ENCODE results near the gene CDK5RAP1. TPM values are rescaled to one million over a fixed set of nuclear protein-coding genes. Genes with fewer than 3 reads are reported as not detected.

CDK5RAP1 gene
- total and polyA plus RNA-seq, 2 of the 4 experiments (the other 2 are of a cell fraction): 23.9 to 28.1 TPM

GRCh38 chr20:33318096-33318429, 83.3 kb downstream of the CDK5RAP1 start:
- Histone ChIP-seq H3K36me3 (ENCODE audit: control insufficient read depth, insufficient read depth, low read length) (no peaks in the 10 kb centered on the region), H2BK5ac (ENCODE audit: low read depth, low read length, poor library complexity, severe bottlenecking) (no peak overlapping the region), H3K4me1 (ENCODE audit: control insufficient read depth, insufficient read depth, low read length) (no peaks in the 10 kb centered on the region), H2AFZ (replicated peaks; ENCODE audit: low read length, poor library complexity) (no peak overlapping the region), H4K20me1 (ENCODE audit: insufficient read depth, low read length) (no peaks in the 10 kb centered on the region), H3K27ac (ENCODE audit: insufficient read depth, low read length) (no peak overlapping the region), H2BK120ac (ENCODE audit: low read depth, low read length) (no peak overlapping the region), H2AK5ac (ENCODE audit: low read depth, low read length) (no peak overlapping the region), H3K18ac (ENCODE audit: low read depth, low read length) (no peak overlapping the region), H3K14ac (replicated peaks; ENCODE audit: low read depth, low read length) (no peak overlapping the region), H3K23ac (ENCODE audit: low read depth, low read length) (no peak overlapping the region), H2BK20ac (ENCODE audit: low read depth, low read length) (no peak overlapping the region), H2BK15ac (ENCODE audit: low read depth, low read length) (no peak overlapping the region), H3K4ac (ENCODE audit: low read depth, low read length) (no peak overlapping the region), H3K27me3 (ENCODE audit: control insufficient read depth, insufficient read depth, low read length) (peaks cover 39% of the 10 kb centered on the region), H3K9ac (ENCODE audit: low read depth, low read length) (no peak overlapping the region), H3K4me3 (ENCODE audit: insufficient read depth, low read depth, low read length) (no peak overlapping the region), H4K5ac (ENCODE audit: low read depth, low read length) (no peak overlapping the region), H2AK9ac (replicated peaks; ENCODE audit: low read depth, low read length, poor library complexity) (no peak overlapping the region), H4K91ac (ENCODE audit: insufficient read depth, low read depth, low read length) (no peak overlapping the region), H3K4me2 (ENCODE audit: low read depth, low read length) (no peak overlapping the region), H3K9me1 (ENCODE audit: insufficient read depth, low read length) (no peaks in the 10 kb centered on the region), H4K8ac (ENCODE audit: low read depth in 2 of 2, low read length in 2 of 2) (no peak overlapping the region), H3K9me3 (ENCODE audit: control insufficient read depth, insufficient read depth, low read length) (no peaks in the 10 kb centered on the region), H3K56ac (ENCODE audit: extremely low read depth, insufficient read depth, low read length) (no peak overlapping the region), H3K79me1 (ENCODE audit: low read depth in 1 of 2, low read length in 2 of 2) (no peaks in the 10 kb centered on the region)
- dilution Hi-C loops (cut with HindIII; ENCODE audit: low sequenced_read_pairs, unreplicated experiment): no loop called here
- no peak for TF ChIP-seq MAZ (IDR thresholded peaks at IDR 0.05; ENCODE audit: borderline replicate concordance, low read depth, low read length)
- TF ChIP-seq RCOR1 (IDR thresholded peaks at IDR 0.05; ENCODE audit: insufficient replicate concordance, low read length): no peak
- no peak for TF ChIP-seq NFE2L2 (IDR thresholded peaks at IDR 0.05; ENCODE audit: low read depth, low read length)
- TF ChIP-seq USF2 (IDR thresholded peaks at IDR 0.05; ENCODE audit: low read depth, low read length): no peak
- no peak for TF ChIP-seq FOS (IDR thresholded peaks at IDR 0.05; ENCODE audit: low read depth, low read length)
- TF ChIP-seq POLR2A (IDR thresholded peaks at IDR 0.05; ENCODE audit: low read depth, low read length): no peak
- TF ChIP-seq BHLHE40 (IDR thresholded peaks at IDR 0.05; ENCODE audit: low read depth, low read length): no peak
- TF ChIP-seq, protein P1, sequence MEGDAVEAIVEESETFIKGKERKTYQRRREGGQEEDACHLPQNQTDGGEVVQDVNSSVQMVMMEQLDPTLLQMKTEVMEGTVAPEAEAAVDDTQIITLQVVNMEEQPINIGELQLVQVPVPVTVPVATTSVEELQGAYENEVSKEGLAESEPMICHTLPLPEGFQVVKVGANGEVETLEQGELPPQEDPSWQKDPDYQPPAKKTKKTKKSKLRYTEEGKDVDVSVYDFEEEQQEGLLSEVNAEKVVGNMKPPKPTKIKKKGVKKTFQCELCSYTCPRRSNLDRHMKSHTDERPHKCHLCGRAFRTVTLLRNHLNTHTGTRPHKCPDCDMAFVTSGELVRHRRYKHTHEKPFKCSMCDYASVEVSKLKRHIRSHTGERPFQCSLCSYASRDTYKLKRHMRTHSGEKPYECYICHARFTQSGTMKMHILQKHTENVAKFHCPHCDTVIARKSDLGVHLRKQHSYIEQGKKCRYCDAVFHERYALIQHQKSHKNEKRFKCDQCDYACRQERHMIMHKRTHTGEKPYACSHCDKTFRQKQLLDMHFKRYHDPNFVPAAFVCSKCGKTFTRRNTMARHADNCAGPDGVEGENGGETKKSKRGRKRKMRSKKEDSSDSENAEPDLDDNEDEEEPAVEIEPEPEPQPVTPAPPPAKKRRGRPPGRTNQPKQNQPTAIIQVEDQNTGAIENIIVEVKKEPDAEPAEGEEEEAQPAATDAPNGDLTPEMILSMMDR (conservative IDR thresholded peaks at IDR 0.05; ENCODE audit: low read depth, low read length): no peak
- TF ChIP-seq CEBPB (IDR thresholded peaks at IDR 0.05; ENCODE audit: low read depth, low read length): no peak
- no peak for TF ChIP-seq ELK1 (IDR thresholded peaks at IDR 0.05; ENCODE audit: borderline replicate concordance, low read depth, low read length)
- TF ChIP-seq SMC3 (IDR thresholded peaks at IDR 0.05; ENCODE audit: low read depth, low read length): no peak
- TF ChIP-seq MAFK (IDR thresholded peaks at IDR 0.05; ENCODE audit: low read depth, low read length): no peak
- no peak for TF ChIP-seq RFX5 (IDR thresholded peaks at IDR 0.05; ENCODE audit: low read depth, low read length)
- TF ChIP-seq CHD1 (IDR thresholded peaks at IDR 0.05; ENCODE audit: low read depth, low read length): no peak
- DNase-seq (no peak), ATAC-seq (ENCODE audit: low read depth) (no peak)
- CTCF ChIA-PET: no interaction called here
- WGBS, 2 experiments (ENCODE audit: extremely low coverage in 2 of 2, insufficient read length in 1 of 2): 30% methylated on average over 3 of the region's 5 CpGs; no CpG with 5 or more reads in 1 of the 2 experiments
- intact Hi-C loops (cut with micrococcal nuclease): no loop called here
- POLR2A ChIA-PET (ENCODE audit: unreplicated experiment): no interaction called here
- in situ Hi-C loops (cut with MboI; ENCODE audit: low sequenced_read_pairs): no loop called here
- no TSS peak for BruUV-seq (replicated peaks)

All from IMR-90 (cell line).